ENCODE results near the gene CTSC.
A peak's percentile ranks its signal among the peaks of the same experiment; 100 is the strongest.

Gene CTSC

DNA sequence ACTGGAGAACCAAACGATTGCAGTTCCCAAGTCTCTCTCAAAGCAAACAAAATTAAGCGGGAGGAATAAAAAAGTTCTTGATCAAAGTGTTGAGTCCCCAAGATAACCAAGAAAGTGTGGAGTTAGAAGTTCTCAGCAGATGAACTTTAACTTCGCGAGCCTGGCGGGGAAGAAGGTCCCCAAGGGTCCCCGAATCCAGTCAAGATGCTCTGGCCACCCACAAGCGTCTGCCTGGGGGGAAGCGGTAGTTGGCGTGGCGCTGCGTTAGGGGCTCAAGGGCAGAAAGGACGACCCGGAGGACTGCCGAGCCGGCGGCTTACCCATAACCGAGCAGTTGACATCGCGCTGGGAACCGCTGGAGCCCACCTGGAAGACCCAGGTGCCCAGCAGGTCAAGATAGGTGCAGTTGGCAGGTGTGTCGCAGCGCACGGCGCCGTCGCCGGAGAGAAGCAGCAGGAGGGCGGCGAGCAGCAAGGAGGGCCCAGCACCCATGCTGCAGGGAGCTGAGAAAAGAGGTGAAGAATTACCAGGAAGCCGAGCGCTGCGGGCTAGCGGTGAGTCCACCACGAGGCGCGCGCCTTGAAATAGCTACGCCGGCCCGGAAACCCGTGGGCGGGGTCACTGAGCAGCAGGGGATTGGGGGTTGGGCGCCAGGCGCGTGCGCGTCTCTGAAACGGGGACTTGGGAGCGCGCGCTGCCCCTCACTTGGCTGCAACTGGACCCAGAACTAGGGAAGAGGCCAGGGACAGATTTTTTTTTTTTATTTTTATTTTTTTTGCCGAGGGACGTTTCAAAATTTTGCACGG is at the start of gene CTSC:
TSS of gene CTSC (minus strand) at position 556 of the 806 bp plus-strand sequence. CDS start at position 492, 64 bp downstream.
- peak within 1 kb of the TSS; percentile 96 for H3K4me3 ChIP-seq (ENCODE audit: low read depth, low read length)
- TF ChIP-seq, protein P1, sequence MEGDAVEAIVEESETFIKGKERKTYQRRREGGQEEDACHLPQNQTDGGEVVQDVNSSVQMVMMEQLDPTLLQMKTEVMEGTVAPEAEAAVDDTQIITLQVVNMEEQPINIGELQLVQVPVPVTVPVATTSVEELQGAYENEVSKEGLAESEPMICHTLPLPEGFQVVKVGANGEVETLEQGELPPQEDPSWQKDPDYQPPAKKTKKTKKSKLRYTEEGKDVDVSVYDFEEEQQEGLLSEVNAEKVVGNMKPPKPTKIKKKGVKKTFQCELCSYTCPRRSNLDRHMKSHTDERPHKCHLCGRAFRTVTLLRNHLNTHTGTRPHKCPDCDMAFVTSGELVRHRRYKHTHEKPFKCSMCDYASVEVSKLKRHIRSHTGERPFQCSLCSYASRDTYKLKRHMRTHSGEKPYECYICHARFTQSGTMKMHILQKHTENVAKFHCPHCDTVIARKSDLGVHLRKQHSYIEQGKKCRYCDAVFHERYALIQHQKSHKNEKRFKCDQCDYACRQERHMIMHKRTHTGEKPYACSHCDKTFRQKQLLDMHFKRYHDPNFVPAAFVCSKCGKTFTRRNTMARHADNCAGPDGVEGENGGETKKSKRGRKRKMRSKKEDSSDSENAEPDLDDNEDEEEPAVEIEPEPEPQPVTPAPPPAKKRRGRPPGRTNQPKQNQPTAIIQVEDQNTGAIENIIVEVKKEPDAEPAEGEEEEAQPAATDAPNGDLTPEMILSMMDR (IDR thresholded peaks at IDR 0.05; ENCODE audit: low read depth, low read length), result no peak

DNA sequence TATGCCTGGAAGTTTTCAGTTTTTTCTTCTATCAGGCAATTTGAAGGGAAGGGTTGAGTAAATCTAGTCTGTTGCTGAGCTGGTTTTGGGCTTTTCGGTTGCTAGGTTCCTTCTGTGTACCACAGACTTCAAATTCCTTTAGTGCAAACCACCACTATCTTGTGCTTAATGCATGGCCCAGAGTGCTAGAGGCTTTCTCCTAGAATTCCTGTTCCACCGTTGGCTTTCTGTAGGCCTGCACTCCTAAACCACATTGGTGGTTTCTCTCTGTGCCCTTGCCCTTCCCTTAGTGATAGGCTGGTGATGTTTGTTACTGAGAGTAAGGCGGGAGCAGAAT is 47.1 kb upstream of the CTSC start:
- TF ChIP-seq, protein P1 (IDR thresholded peaks at IDR 0.05; ENCODE audit: low read depth, low read length), result no peak
- no peak overlapping the region for H3K4me3 ChIP-seq (ENCODE audit: low read depth, low read length)

DNA sequence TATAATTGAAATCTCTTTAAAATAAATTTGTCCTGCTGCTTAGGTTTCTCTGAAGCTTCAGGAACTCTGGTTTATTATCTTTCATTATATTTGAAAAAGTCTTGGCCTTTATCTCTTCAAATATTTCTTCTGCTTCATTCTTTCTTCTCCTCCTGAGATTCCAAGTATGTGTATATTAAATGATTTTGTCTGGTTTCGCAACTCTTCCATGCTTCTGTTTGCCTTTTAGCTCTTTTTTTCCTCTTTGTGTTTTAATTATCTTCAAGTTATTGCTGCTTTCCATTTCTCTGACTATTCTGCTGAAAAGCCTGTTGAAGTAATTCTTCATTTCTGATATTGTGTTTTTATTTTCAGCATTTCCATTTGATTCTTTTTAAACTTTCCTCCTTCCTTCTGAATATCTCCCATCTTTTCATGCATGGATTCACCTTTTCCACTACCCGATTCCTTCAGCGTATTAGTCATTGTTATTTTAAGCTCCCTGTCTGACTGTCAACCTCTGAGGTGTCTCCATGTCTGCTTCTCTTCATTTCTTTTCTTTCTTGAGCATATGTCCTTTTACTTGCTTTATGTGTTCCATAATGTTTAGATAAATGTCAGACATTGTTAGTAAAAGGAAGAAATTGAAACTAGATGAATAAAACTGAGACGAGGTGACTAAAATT is 46.6 kb upstream of the CTSC start:
- TF ChIP-seq, protein P1 (IDR thresholded peaks at IDR 0.05; ENCODE audit: low read depth, low read length), result no peak
- H3K4me3 ChIP-seq (ENCODE audit: low read depth, low read length), result no peak overlapping the region

DNA sequence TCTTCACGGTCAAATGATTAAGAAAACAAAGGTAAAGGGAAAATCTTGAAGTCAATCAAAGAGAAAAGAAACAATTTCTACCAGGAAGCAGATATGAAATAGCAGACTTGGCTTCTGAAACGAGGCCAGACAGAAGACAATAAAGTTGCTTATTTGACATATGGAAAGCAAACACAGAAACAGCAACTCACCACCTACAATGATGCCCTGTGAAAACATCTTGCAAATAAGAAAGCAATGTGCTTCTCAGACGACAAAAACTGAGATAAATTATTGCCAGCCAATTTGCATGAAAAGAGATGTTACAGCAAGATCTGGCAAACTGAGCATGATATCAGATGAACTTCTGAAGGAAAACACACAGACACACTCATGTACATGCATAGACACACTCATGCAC is 45.9 kb upstream of the CTSC start:
- TF ChIP-seq, protein P1 (IDR thresholded peaks at IDR 0.05; ENCODE audit: low read depth, low read length), result no peak

DNA sequence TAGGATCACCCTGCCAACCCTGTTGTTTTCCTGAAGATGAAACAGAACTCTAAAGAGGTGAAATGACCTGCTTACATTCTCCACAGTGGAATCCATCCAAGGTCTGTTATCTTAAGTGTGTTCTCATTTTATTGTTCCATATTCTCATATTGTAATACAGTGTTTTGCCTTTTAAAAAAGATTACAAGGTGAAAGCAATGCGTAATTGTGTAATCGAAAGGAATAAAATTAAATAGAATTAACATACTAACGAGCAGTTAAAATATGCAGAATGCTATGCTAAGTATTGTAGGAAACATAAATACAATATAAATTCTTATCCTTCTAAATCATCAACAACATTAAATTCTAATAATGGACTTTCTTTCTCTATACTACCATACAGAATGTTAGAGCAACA is 41.6 kb upstream of the CTSC start:
- TF ChIP-seq, protein P1 (IDR thresholded peaks at IDR 0.05; ENCODE audit: low read depth, low read length), result no peak

More for the DNA sequence above, 45.9 kb upstream of the CTSC start:
- H3K4me3 ChIP-seq (ENCODE audit: low read depth, low read length), result no peak overlapping the region

DNA sequence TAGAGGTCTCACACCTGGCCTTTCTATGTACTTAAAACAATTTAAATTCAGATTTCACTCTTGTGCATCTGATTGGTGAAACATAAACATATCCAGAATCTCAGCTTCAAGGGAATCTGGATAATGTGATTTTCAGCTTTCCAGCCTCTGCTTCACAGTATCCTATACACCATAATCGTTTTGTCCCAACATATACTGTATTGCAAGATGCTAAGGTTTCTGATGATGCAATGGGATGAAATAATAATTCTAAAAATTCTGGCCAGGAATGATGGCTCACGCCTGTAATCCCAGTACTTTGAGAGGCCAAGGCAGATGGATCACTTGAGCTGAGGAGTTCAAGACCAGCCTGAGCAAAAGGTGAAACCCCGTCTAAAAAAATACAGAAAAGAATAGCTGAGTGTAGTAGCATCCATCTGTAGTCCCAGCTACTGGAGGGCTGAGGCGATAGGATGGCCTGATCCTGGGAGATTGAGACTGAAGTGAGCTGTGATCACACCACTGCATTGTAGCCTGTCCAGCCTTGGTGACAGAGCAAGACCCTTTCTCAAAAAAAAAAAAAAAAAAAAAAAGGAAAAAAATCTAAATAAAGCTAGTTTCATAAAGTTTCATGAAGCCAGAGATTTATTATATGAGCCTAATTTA is 41.0 kb upstream of the CTSC start:
- no peak overlapping the region for H3K4me3 ChIP-seq (ENCODE audit: low read depth, low read length)
- TF ChIP-seq, protein P1 (IDR thresholded peaks at IDR 0.05; ENCODE audit: low read depth, low read length), result no peak

More for the DNA sequence above, 41.6 kb upstream of the CTSC start:
- H3K4me3 ChIP-seq (ENCODE audit: low read depth, low read length), result no peak overlapping the region

DNA sequence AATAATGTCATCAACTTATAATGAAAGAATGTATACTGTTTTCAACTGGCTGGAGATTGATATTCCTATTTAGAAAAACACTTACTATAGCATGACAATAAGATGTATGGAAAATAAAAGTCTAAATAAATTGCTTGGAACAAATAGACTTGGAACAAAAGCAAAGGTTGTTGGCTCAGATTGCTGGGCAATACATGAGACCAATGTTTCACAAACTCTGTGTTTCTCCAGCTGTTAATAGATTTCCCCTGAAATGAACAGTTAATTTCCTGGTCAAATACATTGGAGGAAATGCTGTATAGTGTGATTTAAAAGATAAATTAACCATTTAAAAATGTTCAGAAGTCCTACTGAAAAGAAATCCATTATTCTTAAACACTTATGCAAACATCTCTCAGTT is 40.1 kb upstream of the CTSC start:
- H3K4me3 ChIP-seq (ENCODE audit: low read depth, low read length), result no peak overlapping the region
- TF ChIP-seq, protein P1 (IDR thresholded peaks at IDR 0.05; ENCODE audit: low read depth, low read length), result no peak
